Activated T-cell treated with anti-CD3 and anti-CD28 coated beads, Interleukin-2, amount 50 U/mL, for 72 hours (primary cell): ENCODE results near the gene CSMD2. TPM values are rescaled to one million over a fixed set of nuclear protein-coding genes. Genes with fewer than 3 reads are reported as not detected.

ENCODE experiments used
- ATAC-seq, 2 donors: fragments of 150-1000 bp; cut with Tn5 transposase; replicated peaks in 1 of 2; 2 replicates each; pipeline ENCODE4 v1.10.0; 2021; ENCODE audit warnings: moderate library complexity in 2 of 2, mild to moderate bottlenecking in 1 of 2
- DNase-seq, 2 donors: peaks; one replicate each; pipeline ENCODE4 v3.0.0; 2021 to 2022; ENCODE audit warnings: mixed read lengths in 1 of 2
- H3K27ac Mint-ChIP-seq: one replicate; pipeline ENCODE4 v1.8.0; 2022; ENCODE audit warnings: mild to moderate bottlenecking, moderate library complexity, mixed read lengths
- H3K27me3 Mint-ChIP-seq: one replicate; pipeline ENCODE4 v1.8.0; 2022; ENCODE audit warnings: low read depth, mixed read lengths
- H3K36me3 Mint-ChIP-seq, 2 donors: one replicate each; pipeline ENCODE4 v1.8.0; 2022; ENCODE audit warnings: mixed read lengths in 2 of 2, mild to moderate bottlenecking in 1 of 2; ENCODE audit not compliant: insufficient read depth in 2 of 2
- H3K4me1 Mint-ChIP-seq: one replicate; pipeline ENCODE4 v1.8.0; 2022; ENCODE audit warnings: low read depth, mixed read lengths
- H3K4me3 Mint-ChIP-seq, 2 donors: one replicate each; pipeline ENCODE4 v1.8.0; 2022; ENCODE audit warnings: mild to moderate bottlenecking in 2 of 2, mixed read lengths in 2 of 2, moderate library complexity in 2 of 2
- H3K9me3 Mint-ChIP-seq, 2 donors: one replicate each; pipeline ENCODE4 v1.8.0; 2022; ENCODE audit warnings: mixed read lengths in 2 of 2
- total RNA-seq, 2 donors: library from RNA; stranded (reverse); gene quantifications; one replicate each; pipeline ENCODE4 v1.2.3, GENCODE V29; 2022

Gene CSMD2
- total RNA-seq, 2 donors from 2014 or later, result not detected

- H3K4me1 Mint-ChIP-seq, result no peaks in the 10 kb centered on the region
- no peaks in the 10 kb centered on the region for H3K9me3 Mint-ChIP-seq
- H3K36me3 Mint-ChIP-seq, result no peaks in the 10 kb centered on the region
- no peak overlapping the region for H3K27ac Mint-ChIP-seq
- no peak for DNase-seq
- peaks cover 20% of the 10 kb centered on the region for H3K27me3 Mint-ChIP-seq
- no peak overlapping the region for H3K4me3 Mint-ChIP-seq
- ATAC-seq, result no peak
These were observed 21.1 kb downstream of the CSMD2 start for GRCh38 chr1:34143975-34144374.

- Mint-ChIP-seq H3K27ac (no peak overlapping the region), H3K9me3 (no peaks in the 10 kb centered on the region), H3K4me1 (no peaks in the 10 kb centered on the region), H3K27me3 (peaks cover 16% of the 10 kb centered on the region), H3K4me3 (no peak overlapping the region), H3K36me3 (no peaks in the 10 kb centered on the region)
- ATAC-seq (no peak), DNase-seq (no peak)
These were observed 24.9 kb downstream of the CSMD2 start for GRCh38 chr1:34140011-34140676.

- no peaks in the 10 kb centered on the region for H3K4me1 Mint-ChIP-seq
- H3K27ac Mint-ChIP-seq, result no peak overlapping the region
- no peaks in the 10 kb centered on the region for H3K9me3 Mint-ChIP-seq
- DNase-seq (no peak), ATAC-seq (no peak)
- peaks cover 8% of the 10 kb centered on the region for H3K27me3 Mint-ChIP-seq
- no peaks in the 10 kb centered on the region for H3K36me3 Mint-ChIP-seq
- H3K4me3 Mint-ChIP-seq, result no peak overlapping the region
These were observed 27.6 kb downstream of the CSMD2 start for GRCh38 chr1:34137411-34137810.

GRCh38 chr1:34132161-34132420, 32.9 kb downstream of the CSMD2 start:
- Mint-ChIP-seq H3K36me3 (no peaks in the 10 kb centered on the region), H3K4me1 (no peaks in the 10 kb centered on the region), H3K27ac (no peak overlapping the region), H3K27me3 (peaks cover 19% of the 10 kb centered on the region), H3K4me3 (no peak overlapping the region), H3K9me3 (no peaks in the 10 kb centered on the region)
- no peak for DNase-seq
- ATAC-seq, result no peak

GRCh38 chr1:34131396-34132160, 33.5 kb downstream of the CSMD2 start:
- no peaks in the 10 kb centered on the region for H3K4me1 Mint-ChIP-seq
- H3K4me3 Mint-ChIP-seq, result no peak overlapping the region
- ATAC-seq, result no peak
- H3K27ac Mint-ChIP-seq, result no peak overlapping the region
- no peak for DNase-seq
- H3K27me3 Mint-ChIP-seq, result peaks cover 21% of the 10 kb centered on the region
- no peaks in the 10 kb centered on the region for H3K36me3 Mint-ChIP-seq
- no peaks in the 10 kb centered on the region for H3K9me3 Mint-ChIP-seq

GRCh38 chr1:34130306-34130705, 34.7 kb downstream of the CSMD2 start:
- no peak overlapping the region for H3K4me3 Mint-ChIP-seq
- no peaks in the 10 kb centered on the region for H3K36me3 Mint-ChIP-seq
- H3K27ac Mint-ChIP-seq, result no peak overlapping the region
- no peak for ATAC-seq
- no peak for DNase-seq
- no peaks in the 10 kb centered on the region for H3K9me3 Mint-ChIP-seq
- no peaks in the 10 kb centered on the region for H3K4me1 Mint-ChIP-seq
- H3K27me3 Mint-ChIP-seq, result peaks cover 22% of the 10 kb centered on the region

- no peak overlapping the region for H3K27ac Mint-ChIP-seq
- H3K4me1 Mint-ChIP-seq, result no peaks in the 10 kb centered on the region
- H3K4me3 Mint-ChIP-seq, result no peak overlapping the region
- H3K36me3 Mint-ChIP-seq, result no peaks in the 10 kb centered on the region
- H3K9me3 Mint-ChIP-seq, result no peaks in the 10 kb centered on the region
- no peak for DNase-seq
- peaks cover 22% of the 10 kb centered on the region for H3K27me3 Mint-ChIP-seq
- no peak for ATAC-seq
These were observed 35.4 kb downstream of the CSMD2 start for GRCh38 chr1:34129630-34130029.

- Mint-ChIP-seq H3K27me3 (peaks cover 22% of the 10 kb centered on the region), H3K9me3 (no peaks in the 10 kb centered on the region), H3K36me3 (no peaks in the 10 kb centered on the region), H3K4me1 (no peaks in the 10 kb centered on the region), H3K4me3 (no peak overlapping the region), H3K27ac (no peak overlapping the region)
- DNase-seq (no peak), ATAC-seq (no peak)
These were observed 36.7 kb downstream of the CSMD2 start for GRCh38 chr1:34128186-34128889.

GRCh38 chr1:34127006-34128000, 37.7 kb downstream of the CSMD2 start:
- Mint-ChIP-seq H3K9me3 (no peaks in the 10 kb centered on the region), H3K4me3 (no peak overlapping the region), H3K4me1 (no peaks in the 10 kb centered on the region), H3K36me3 (no peaks in the 10 kb centered on the region), H3K27ac (no peak overlapping the region), H3K27me3 (peaks cover 22% of the 10 kb centered on the region)
- DNase-seq (no peak), ATAC-seq (no peak)

GRCh38 chr1:34126486-34126885, 38.5 kb downstream of the CSMD2 start:
- Mint-ChIP-seq H3K4me1 (no peaks in the 10 kb centered on the region), H3K36me3 (no peaks in the 10 kb centered on the region), H3K27ac (no peak overlapping the region), H3K9me3 (no peaks in the 10 kb centered on the region), H3K27me3 (peaks cover 22% of the 10 kb centered on the region), H3K4me3 (no peak overlapping the region)
- no peak for ATAC-seq
- no peak for DNase-seq

GRCh38 chr1:34125721-34126380, 39.2 kb downstream of the CSMD2 start:
- no peaks in the 10 kb centered on the region for H3K4me1 Mint-ChIP-seq
- H3K27ac Mint-ChIP-seq, result no peak overlapping the region
- H3K4me3 Mint-ChIP-seq, result no peak overlapping the region
- ATAC-seq (no peak), DNase-seq (no peak)
- H3K36me3 Mint-ChIP-seq, result no peaks in the 10 kb centered on the region
- H3K9me3 Mint-ChIP-seq, result no peaks in the 10 kb centered on the region
- H3K27me3 Mint-ChIP-seq, result peaks cover 20% of the 10 kb centered on the region

- Mint-ChIP-seq H3K4me1 (no peaks in the 10 kb centered on the region), H3K36me3 (no peaks in the 10 kb centered on the region), H3K4me3 (no peak overlapping the region), H3K27me3 (peaks cover 8% of the 10 kb centered on the region), H3K9me3 (no peaks in the 10 kb centered on the region), H3K27ac (no peak overlapping the region)
- no peak for ATAC-seq
- DNase-seq, result no peak
These were observed 42.7 kb downstream of the CSMD2 start for GRCh38 chr1:34122080-34122932.
